Measurements from ENCODE around the gene IPCEF1. TPM values are rescaled to one million over a fixed set of nuclear protein-coding genes. Genes with fewer than 3 reads are reported as not detected.

Gene IPCEF1
- total RNA-seq, 4 donors from 2014 or later = 0.42 to 9.0 (median 3.1) TPM

DNA sequence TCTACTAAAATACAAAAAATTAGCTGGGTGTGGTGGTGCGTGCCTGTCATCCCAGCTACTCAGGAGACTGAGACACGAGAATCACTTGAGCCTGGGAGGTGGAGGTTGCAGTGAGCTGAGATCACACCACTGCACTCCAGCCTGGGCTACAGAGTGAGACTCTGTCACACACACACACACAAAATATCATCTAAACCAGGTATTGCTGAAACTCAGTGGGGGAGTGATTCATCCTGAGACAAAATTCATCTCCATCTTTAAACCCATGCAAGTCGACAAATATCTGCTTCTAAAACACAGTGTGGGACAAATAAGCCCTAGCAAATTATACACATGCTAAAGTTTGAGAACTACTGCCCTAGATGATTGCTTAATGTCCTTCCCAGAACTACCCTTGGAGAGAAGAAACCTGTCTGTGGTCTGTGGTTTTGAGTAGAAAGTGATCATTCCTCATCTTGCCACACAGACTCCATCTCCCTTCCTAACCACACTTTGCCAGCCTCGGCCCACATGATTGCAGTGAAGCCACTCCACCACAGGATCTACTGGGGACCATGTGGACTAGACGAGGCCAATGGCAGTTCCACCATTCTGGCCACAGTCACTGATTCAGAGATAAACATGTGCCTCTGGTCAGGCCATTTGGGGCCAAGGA lies 187.3 kb downstream of the IPCEF1 start:
- Histone ChIP-seq H3K4me3 (no peak overlapping the region), H3K27me3 (no peaks in the 10 kb centered on the region), H3K36me3 (no peaks in the 10 kb centered on the region), H3K4me1 (peaks cover 2% of the 10 kb centered on the region), H3K9me3 (no peaks in the 10 kb centered on the region), H3K27ac (no peak overlapping the region)
- TF ChIP-seq, protein P1, sequence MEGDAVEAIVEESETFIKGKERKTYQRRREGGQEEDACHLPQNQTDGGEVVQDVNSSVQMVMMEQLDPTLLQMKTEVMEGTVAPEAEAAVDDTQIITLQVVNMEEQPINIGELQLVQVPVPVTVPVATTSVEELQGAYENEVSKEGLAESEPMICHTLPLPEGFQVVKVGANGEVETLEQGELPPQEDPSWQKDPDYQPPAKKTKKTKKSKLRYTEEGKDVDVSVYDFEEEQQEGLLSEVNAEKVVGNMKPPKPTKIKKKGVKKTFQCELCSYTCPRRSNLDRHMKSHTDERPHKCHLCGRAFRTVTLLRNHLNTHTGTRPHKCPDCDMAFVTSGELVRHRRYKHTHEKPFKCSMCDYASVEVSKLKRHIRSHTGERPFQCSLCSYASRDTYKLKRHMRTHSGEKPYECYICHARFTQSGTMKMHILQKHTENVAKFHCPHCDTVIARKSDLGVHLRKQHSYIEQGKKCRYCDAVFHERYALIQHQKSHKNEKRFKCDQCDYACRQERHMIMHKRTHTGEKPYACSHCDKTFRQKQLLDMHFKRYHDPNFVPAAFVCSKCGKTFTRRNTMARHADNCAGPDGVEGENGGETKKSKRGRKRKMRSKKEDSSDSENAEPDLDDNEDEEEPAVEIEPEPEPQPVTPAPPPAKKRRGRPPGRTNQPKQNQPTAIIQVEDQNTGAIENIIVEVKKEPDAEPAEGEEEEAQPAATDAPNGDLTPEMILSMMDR (IDR thresholded peaks at IDR 0.05) = no peak
- no peak for TF ChIP-seq EP300 (IDR thresholded peaks at IDR 0.05)
- no peak for TF ChIP-seq POLR2A (IDR thresholded peaks at IDR 0.05)
- no peak for TF ChIP-seq POLR2AphosphoS5 (IDR thresholded peaks at IDR 0.05)
- DNase-seq (ENCODE audit: low spot score in 2 of 2) = no peak
- 86% methylated on average over 5 of the region's 5 CpGs for WGBS

DNA sequence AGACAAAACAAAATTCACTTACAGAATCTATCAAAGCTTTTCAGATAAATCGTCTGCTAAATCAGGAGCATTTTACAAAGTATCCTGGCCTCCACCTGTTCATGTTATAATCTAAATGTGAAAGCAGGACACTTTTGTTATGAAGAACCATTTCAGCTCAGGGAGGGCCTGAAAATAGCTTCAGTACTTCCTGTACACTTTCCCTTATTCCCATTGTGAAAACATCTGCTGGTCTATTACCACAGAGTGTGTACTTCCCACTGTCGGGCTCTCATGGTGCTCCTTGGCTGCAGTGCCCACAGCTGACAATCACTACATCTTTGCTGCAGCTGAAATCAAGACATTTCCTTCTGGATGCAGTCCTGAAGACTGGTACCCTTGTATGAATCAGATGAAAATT lies 189.5 kb downstream of the IPCEF1 start:
- H3K9me3 ChIP-seq = no peaks in the 10 kb centered on the region
- no peak for DNase-seq (ENCODE audit: low spot score in 2 of 2)
- H3K27ac ChIP-seq = no peak overlapping the region
- 67% methylated on average over 2 of the region's 2 CpGs for WGBS
- no peak overlapping the region for H3K4me3 ChIP-seq
- TF ChIP-seq POLR2A (IDR thresholded peaks at IDR 0.05) (no peak), EP300 (IDR thresholded peaks at IDR 0.05) (no peak), POLR2AphosphoS5 (IDR thresholded peaks at IDR 0.05) (no peak)
- TF ChIP-seq, protein P1 (IDR thresholded peaks at IDR 0.05) = no peak
- H3K27me3 ChIP-seq = no peaks in the 10 kb centered on the region
- H3K4me1 ChIP-seq = peaks cover 6% of the 10 kb centered on the region
- no peaks in the 10 kb centered on the region for H3K36me3 ChIP-seq

DNA sequence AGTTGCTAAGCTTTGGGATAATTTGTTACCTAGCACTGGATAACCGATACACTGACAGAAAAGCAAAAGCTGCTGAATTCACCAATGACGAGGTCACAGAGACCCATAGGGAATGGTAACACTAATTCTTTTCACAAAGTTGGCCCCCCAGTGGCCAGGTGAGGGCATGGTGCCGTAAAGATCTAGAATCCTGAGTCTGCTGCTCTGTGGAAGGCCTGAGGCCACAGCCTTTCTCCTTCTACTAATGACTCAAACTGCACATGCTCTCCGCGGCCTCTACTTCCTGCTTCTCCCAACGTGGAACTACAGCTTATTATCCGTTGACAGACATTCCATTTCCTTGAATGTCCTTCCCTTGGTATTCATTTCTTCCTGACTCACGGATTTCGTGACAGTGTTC lies 190.5 kb downstream of the IPCEF1 start:
- Histone ChIP-seq H3K4me3 (no peak overlapping the region), H3K27me3 (no peaks in the 10 kb centered on the region), H3K9me3 (no peaks in the 10 kb centered on the region), H3K4me1 (peaks cover 6% of the 10 kb centered on the region), H3K27ac (no peak overlapping the region), H3K36me3 (no peaks in the 10 kb centered on the region)
- 92% methylated on average over 9 of the region's 9 CpGs for WGBS
- TF ChIP-seq EP300 (IDR thresholded peaks at IDR 0.05) (no peak), POLR2A (IDR thresholded peaks at IDR 0.05) (no peak), POLR2AphosphoS5 (IDR thresholded peaks at IDR 0.05) (no peak)
- TF ChIP-seq, protein P1 (IDR thresholded peaks at IDR 0.05) = no peak
- no peak for DNase-seq (ENCODE audit: low spot score in 2 of 2)

DNA sequence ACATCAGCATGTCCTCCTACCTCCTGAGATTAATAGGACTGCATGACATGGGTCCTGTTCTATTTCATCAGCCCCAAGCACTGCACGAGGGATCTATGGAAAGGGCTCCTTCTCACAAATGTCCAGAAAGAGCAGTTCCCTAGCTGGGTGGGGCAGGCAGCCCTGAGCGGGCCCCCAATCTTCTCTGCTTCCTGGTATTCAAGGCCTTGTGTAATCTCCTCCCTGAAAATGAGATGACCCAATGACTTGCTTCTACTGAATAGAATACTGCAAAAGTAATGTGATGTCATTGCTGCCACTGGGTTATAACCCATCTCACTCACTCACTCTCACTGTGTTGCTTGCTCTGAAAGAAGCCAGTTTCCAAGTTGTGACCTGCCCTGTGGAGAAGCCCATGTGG lies 191.1 kb downstream of the IPCEF1 start:
- no peak for TF ChIP-seq POLR2A (IDR thresholded peaks at IDR 0.05)
- no peak for TF ChIP-seq EP300 (IDR thresholded peaks at IDR 0.05)
- TF ChIP-seq POLR2AphosphoS5 (IDR thresholded peaks at IDR 0.05) = no peak
- TF ChIP-seq, protein P1 (IDR thresholded peaks at IDR 0.05) = no peak
- no peaks in the 10 kb centered on the region for H3K9me3 ChIP-seq
- 72% methylated on average over 2 of the region's 2 CpGs for WGBS
- no peak for DNase-seq (ENCODE audit: low spot score in 2 of 2)
- no peaks in the 10 kb centered on the region for H3K27me3 ChIP-seq
- H3K27ac ChIP-seq = no peak overlapping the region
- H3K4me1 ChIP-seq = peaks cover 6% of the 10 kb centered on the region
- H3K4me3 ChIP-seq = no peak overlapping the region
- H3K36me3 ChIP-seq = no peaks in the 10 kb centered on the region

DNA sequence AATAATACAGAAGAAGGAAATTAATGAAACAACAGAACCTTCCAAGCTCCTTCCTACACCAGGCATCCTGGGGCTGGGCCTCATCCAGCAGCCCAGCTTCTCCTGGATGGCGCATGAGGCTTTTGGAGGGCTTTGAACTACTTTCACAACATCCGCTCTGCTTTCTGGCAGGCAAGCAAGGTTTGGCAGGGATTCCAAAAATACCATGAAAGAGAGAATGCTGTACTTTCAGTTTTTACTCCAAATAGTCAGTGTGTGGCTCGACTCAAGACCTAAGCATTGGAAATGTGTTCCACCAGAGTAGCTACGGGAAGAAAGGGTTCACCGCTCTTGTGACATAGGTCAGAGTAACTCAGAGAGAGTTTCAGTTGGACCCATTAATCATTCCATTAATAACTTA lies 192.2 kb downstream of the IPCEF1 start:
- Histone ChIP-seq H3K27ac (no peak overlapping the region), H3K4me1 (peaks cover 6% of the 10 kb centered on the region), H3K9me3 (no peaks in the 10 kb centered on the region), H3K27me3 (no peaks in the 10 kb centered on the region), H3K36me3 (no peaks in the 10 kb centered on the region), H3K4me3 (no peak overlapping the region)
- no peak for DNase-seq (ENCODE audit: low spot score in 2 of 2)
- TF ChIP-seq POLR2AphosphoS5 (IDR thresholded peaks at IDR 0.05) = no peak
- TF ChIP-seq, protein P1 (IDR thresholded peaks at IDR 0.05) = no peak
- no peak for TF ChIP-seq POLR2A (IDR thresholded peaks at IDR 0.05)
- no peak for TF ChIP-seq EP300 (IDR thresholded peaks at IDR 0.05)
- WGBS = 22% methylated on average over 5 of the region's 5 CpGs

All from suprapubic skin (tissue), 4 donors.